ENCODE data around the gene OMA1. TPM values are rescaled to one million over a fixed set of nuclear protein-coding genes. Genes with fewer than 3 reads are reported as not detected.

Gene OMA1
- total and polyA plus RNA-seq, 9 donors, result 8.1 to 51.5 (median 35.6) TPM

DNA sequence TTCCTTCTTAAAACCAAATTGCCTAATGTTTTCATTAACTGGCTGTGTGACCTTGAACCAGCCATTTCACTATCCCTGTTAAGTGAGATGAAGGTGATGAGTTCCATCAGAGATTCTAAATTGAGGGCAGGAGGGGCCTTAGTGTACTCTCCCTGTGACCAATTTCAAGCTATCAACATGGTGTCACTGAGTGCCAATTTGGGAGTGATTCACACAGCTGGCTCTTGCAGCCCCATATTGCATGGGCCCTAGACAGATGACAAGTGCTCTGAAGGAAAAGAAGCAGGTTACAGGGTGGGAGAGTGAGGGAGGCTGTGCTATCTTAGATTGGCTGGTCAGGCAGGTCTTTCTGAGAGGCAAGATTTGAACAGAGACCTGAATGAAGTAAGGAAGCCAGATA, 43.5 kb upstream of the OMA1 start:
- peaks cover 6% of the 10 kb centered on the region for H3K4me1 ChIP-seq (ENCODE audit: insufficient read depth)
- intact Hi-C loops (cut with DNase I), result no loop called here
- H3K4me3 ChIP-seq, result no peak overlapping the region
- TF ChIP-seq, protein P1, sequence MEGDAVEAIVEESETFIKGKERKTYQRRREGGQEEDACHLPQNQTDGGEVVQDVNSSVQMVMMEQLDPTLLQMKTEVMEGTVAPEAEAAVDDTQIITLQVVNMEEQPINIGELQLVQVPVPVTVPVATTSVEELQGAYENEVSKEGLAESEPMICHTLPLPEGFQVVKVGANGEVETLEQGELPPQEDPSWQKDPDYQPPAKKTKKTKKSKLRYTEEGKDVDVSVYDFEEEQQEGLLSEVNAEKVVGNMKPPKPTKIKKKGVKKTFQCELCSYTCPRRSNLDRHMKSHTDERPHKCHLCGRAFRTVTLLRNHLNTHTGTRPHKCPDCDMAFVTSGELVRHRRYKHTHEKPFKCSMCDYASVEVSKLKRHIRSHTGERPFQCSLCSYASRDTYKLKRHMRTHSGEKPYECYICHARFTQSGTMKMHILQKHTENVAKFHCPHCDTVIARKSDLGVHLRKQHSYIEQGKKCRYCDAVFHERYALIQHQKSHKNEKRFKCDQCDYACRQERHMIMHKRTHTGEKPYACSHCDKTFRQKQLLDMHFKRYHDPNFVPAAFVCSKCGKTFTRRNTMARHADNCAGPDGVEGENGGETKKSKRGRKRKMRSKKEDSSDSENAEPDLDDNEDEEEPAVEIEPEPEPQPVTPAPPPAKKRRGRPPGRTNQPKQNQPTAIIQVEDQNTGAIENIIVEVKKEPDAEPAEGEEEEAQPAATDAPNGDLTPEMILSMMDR (IDR thresholded peaks at IDR 0.05), result no peak
- TF ChIP-seq EP300 (IDR thresholded peaks at IDR 0.05) (no peak), POLR2A (IDR thresholded peaks at IDR 0.05) (no peak)
- H3K27ac ChIP-seq, result no peak overlapping the region
- no peaks in the 10 kb centered on the region for H3K27me3 ChIP-seq
- no peaks in the 10 kb centered on the region for H3K9me3 ChIP-seq
- DNase-seq, result no peak
- H3K36me3 ChIP-seq, result no peaks in the 10 kb centered on the region

DNA sequence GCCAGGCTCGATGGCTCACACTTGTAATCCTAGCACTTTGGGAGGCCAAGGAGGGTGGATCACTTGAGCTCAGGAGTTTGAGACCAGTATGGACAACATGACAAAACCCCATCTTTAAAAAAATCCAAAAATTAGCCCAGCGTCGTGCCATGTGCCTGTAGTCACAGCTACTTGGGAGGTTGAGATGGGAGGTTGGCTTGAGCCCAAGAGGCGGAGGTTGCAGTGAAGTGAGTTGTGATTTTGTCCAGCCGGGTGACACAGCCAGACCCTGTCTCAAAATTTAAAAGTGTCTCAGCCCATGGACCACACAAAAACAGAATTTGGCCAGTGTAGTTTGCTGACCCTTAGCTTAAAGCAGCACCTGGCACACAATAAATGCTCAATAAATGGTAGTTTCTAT, 41.9 kb upstream of the OMA1 start:
- no peak for DNase-seq
- intact Hi-C loops (cut with DNase I), result no loop called here
- WGBS, 3 donors, result 64 to 77% (median 70%) methylated on average over 5 of the region's 5 CpGs
- Histone ChIP-seq H3K4me1 (ENCODE audit: insufficient read depth) (peaks cover 16% of the 10 kb centered on the region), H3K9me3 (no peaks in the 10 kb centered on the region), H3K27ac (no peak overlapping the region), H3K4me3 (no peak overlapping the region), H3K36me3 (no peaks in the 10 kb centered on the region), H3K27me3 (no peaks in the 10 kb centered on the region)
- TF ChIP-seq POLR2A (IDR thresholded peaks at IDR 0.05) (no peak), EP300 (IDR thresholded peaks at IDR 0.05) (no peak)
- TF ChIP-seq, protein P1 (IDR thresholded peaks at IDR 0.05), result no peak

DNA sequence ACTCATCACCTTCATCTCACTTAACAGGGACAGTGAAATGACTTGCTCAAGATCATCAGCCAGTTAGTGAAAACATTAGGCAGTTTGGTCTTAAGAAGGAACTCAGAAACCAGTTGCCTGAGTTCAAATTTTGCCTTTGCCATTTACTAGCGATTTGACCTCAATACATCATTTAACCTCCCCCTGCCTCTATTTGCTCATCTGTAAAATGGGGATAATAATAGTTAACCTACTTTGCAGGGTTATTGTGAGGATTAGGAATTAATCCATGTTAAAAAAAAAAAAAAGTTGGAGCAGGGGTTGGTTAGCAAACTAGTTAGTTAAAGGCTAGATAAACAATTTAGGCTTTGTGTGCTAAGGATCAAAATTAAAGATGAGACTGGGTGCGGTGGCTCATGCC, 41.1 kb upstream of the OMA1 start:
- Histone ChIP-seq H3K9me3 (no peaks in the 10 kb centered on the region), H3K27me3 (no peaks in the 10 kb centered on the region), H3K27ac (no peak overlapping the region), H3K4me1 (ENCODE audit: insufficient read depth) (peaks cover 16% of the 10 kb centered on the region), H3K36me3 (no peaks in the 10 kb centered on the region), H3K4me3 (no peak overlapping the region)
- TF ChIP-seq POLR2A (IDR thresholded peaks at IDR 0.05), result no peak
- no peak for TF ChIP-seq EP300 (IDR thresholded peaks at IDR 0.05)
- TF ChIP-seq, protein P1 (IDR thresholded peaks at IDR 0.05), result no peak
- intact Hi-C loops (cut with DNase I), result loop anchor here in 1 of 4 donors (2.0 kb wide), 1 partner anchor 41 kb away; the partner anchor contains the start of gene OMA1
- 96 to 100% (median 99%) methylated on average over 2 of the region's 2 CpGs for WGBS, 3 donors
- no peak for DNase-seq

DNA sequence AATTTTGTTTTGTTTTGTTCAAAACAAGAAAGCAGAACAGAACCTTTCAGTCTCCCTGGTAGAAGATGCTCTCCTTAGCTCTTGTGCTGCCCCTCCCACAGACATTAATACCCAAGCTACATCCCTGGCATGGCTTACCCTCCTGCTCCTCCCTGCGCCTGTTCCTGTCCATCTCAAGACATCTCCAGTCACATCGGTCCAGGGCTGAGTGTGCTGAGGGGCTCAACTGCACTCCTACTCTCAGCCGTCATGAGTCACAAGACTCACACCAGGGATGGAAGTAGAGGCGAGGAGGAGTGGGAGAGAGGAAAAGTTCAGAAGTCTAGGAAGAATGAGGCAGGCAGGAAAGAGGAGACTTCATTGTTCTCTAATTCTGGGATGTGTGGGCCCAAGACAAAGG, 39.7 kb upstream of the OMA1 start:
- DNase-seq, result no peak
- Histone ChIP-seq H3K4me1 (ENCODE audit: insufficient read depth) (peaks cover 13% of the 10 kb centered on the region), H3K27ac (no peak overlapping the region), H3K36me3 (no peaks in the 10 kb centered on the region), H3K27me3 (no peaks in the 10 kb centered on the region), H3K4me3 (no peak overlapping the region), H3K9me3 (no peaks in the 10 kb centered on the region)
- TF ChIP-seq, protein P1 (IDR thresholded peaks at IDR 0.05), result no peak
- 84 to 96% (median 86%) methylated on average over 4 of the region's 4 CpGs for WGBS, 3 donors
- intact Hi-C loops (cut with DNase I), result loop anchor here in 1 of 4 donors (2.0 kb wide), 1 partner anchor 39 kb away; the partner anchor contains the start of gene OMA1

Data from ovary (tissue), 9 donors.